Mesendoderm (in vitro differentiated cells): ENCODE results near the gene TNKS1BP1. TPM values are rescaled to one million over a fixed set of nuclear protein-coding genes. Genes with fewer than 3 reads are reported as not detected.
A peak's percentile ranks its signal among the peaks of the same experiment; 100 is the strongest.

Source experiments
- DNase-seq: peaks from one replicate; pipeline ENCODE4 v3.0.0; 2013
- H2AK5ac ChIP-seq: 2 replicates; pipeline ENCODE4 v1.6.1; 2013; ENCODE audit warnings: low read length, inconsistent platforms
- H2BK120ac ChIP-seq: 2 replicates; pipeline ENCODE4 v1.6.1; 2013; ENCODE audit warnings: low read depth, mild to moderate bottlenecking, low read length, moderate library complexity, mixed read lengths
- H2BK15ac ChIP-seq: replicated peaks from 2 replicates; pipeline ENCODE4 v1.6.1; 2013; ENCODE audit warnings: low read depth, mild to moderate bottlenecking, moderate library complexity
- H2BK5ac ChIP-seq: 2 replicates; pipeline ENCODE4 v1.6.1; 2013; ENCODE audit warnings: low read length, inconsistent platforms
- H3K18ac ChIP-seq: 2 replicates; pipeline ENCODE4 v1.6.1; 2013; ENCODE audit warnings: mild to moderate bottlenecking, low read length, mixed read lengths
- H3K23ac ChIP-seq: one replicate; pipeline ENCODE4 v1.6.1; 2013; ENCODE audit warnings: low read length
- H3K27ac ChIP-seq: 2 replicates; pipeline ENCODE4 v1.5.1; 2013; ENCODE audit warnings: low read depth, mild to moderate bottlenecking, inconsistent platforms, low read length, moderate library complexity
- H3K27me3 ChIP-seq: 2 replicates; pipeline ENCODE4 v1.6.1; 2013; ENCODE audit warnings: low read length, control low read depth, mild to moderate bottlenecking, inconsistent platforms; ENCODE audit not compliant: insufficient read depth, poor library complexity
- H3K36me3 ChIP-seq: 2 replicates; pipeline ENCODE4 v1.6.1; 2013; ENCODE audit warnings: low read length, inconsistent platforms; ENCODE audit not compliant: control insufficient read depth, insufficient read depth
- H3K4ac ChIP-seq: one replicate; pipeline ENCODE4 v1.6.1; 2013; ENCODE audit warnings: low read depth, mild to moderate bottlenecking, low read length, moderate library complexity
- H3K4me1 ChIP-seq: 2 replicates; pipeline ENCODE4 v1.6.1; 2013; ENCODE audit warnings: low read depth, low read length, inconsistent platforms; ENCODE audit not compliant: control insufficient read depth
- H3K4me2 ChIP-seq: 2 replicates; pipeline ENCODE4 v1.6.1; 2013; ENCODE audit warnings: low read length
- H3K4me3 ChIP-seq: 2 replicates; pipeline ENCODE4 v1.5.1; 2013; ENCODE audit warnings: mild to moderate bottlenecking, low read length
- H3K56ac ChIP-seq: one replicate; pipeline ENCODE4 v1.6.1; 2013; ENCODE audit warnings: low read length
- H3K79me1 ChIP-seq: 2 replicates; pipeline ENCODE4 v1.6.1; 2013; ENCODE audit warnings: low read length, inconsistent platforms
- H3K79me2 ChIP-seq: 2 replicates; pipeline ENCODE4 v1.6.1; 2013; ENCODE audit warnings: mild to moderate bottlenecking, low read length; ENCODE audit not compliant: control insufficient read depth, insufficient read depth
- H3K9ac ChIP-seq: 2 replicates; pipeline ENCODE4 v1.6.1; 2013; ENCODE audit warnings: low read length, inconsistent platforms
- H4K5ac ChIP-seq: one replicate; pipeline ENCODE4 v1.6.1; 2013; ENCODE audit warnings: low read length
- H4K8ac ChIP-seq: one replicate; pipeline ENCODE4 v1.6.1; 2013; ENCODE audit warnings: low read depth, mild to moderate bottlenecking, control low read depth, low read length, moderate library complexity
- WGBS: extraction: QIAGEN DNeasy Blood & Tissue Kit; methylation state at CpG from one replicate; pipeline ENCODE4 v1.1.7; 2013; ENCODE audit warnings: low lambda C conversion rate, missing lambda C conversion rate; ENCODE audit not compliant: insufficient coverage; ENCODE audit errors: extremely low coverage; 5-methylcytosine and 5-hydroxymethylcytosine counted together
- polyA plus RNA-seq, 2 experiments: library from polyadenylated mRNA; stranded (reverse); fragments of 200-250 nt; gene quantifications; one replicate each; pipeline ENCODE4 v1.2.3, GENCODE V29; 2013

TNKS1BP1 gene
- 114 TPM for polyA plus RNA-seq (2013, experiment 1 of 2)
- polyA plus RNA-seq (2013, experiment 2 of 2) = 106 TPM

- Histone ChIP-seq H4K8ac (no peak within 1 kb of the TSS), H3K4me2 (peak within 1 kb of the TSS; percentile 97), H2AK5ac (peak within 1 kb of the TSS; percentile 92), H3K18ac (peak within 1 kb of the TSS; percentile 96), H3K56ac (peak within 1 kb of the TSS; percentile 97), H3K27ac (peak within 1 kb of the TSS; percentile 97), H4K5ac (no peak within 1 kb of the TSS), H3K79me2 (peaks cover 37% of the 10 kb centered on the region), H3K23ac (peak within 1 kb of the TSS; percentile 80), H2BK5ac (peak within 1 kb of the TSS; percentile 88), H3K9ac (peak within 1 kb of the TSS; percentile 99), H3K79me1 (peaks cover 20% of the 10 kb centered on the region), H3K4me3 (peak within 1 kb of the TSS; percentile 91), H3K4ac (peak within 1 kb of the TSS; percentile 99), H3K36me3 (peaks cover 18% of the 10 kb centered on the region), H3K27me3 (no peaks in the 10 kb centered on the region), H2BK15ac (no peak within 1 kb of the TSS), H2BK120ac (peak within 1 kb of the TSS; percentile 30), H3K4me1 (peaks cover 13% of the 10 kb centered on the region)
- WGBS = no CpG with 5 or more reads among the region's 61 CpGs
- DNase-seq = peak; percentile 99
Measured at GRCh38 chr11:57324886-57325734, at the start of gene TNKS1BP1. TSS of gene TNKS1BP1 (minus strand) at chr11:57324952. CDS start at chr11:57321885, 3,067 bp downstream.

- H3K27me3 ChIP-seq = no peaks in the 10 kb centered on the region
- H3K27ac ChIP-seq = no peak overlapping the region
- DNase-seq = peak; percentile 10
- no peak overlapping the region for H2BK120ac ChIP-seq
- H2BK5ac ChIP-seq = no peak overlapping the region
- no peak overlapping the region for H3K4me2 ChIP-seq
- no peaks in the 10 kb centered on the region for H3K79me1 ChIP-seq
- H3K4me1 ChIP-seq = no peaks in the 10 kb centered on the region
- no peak overlapping the region for H3K23ac ChIP-seq
- no peak overlapping the region for H3K4ac ChIP-seq
- no peak overlapping the region for H4K8ac ChIP-seq
- H3K9ac ChIP-seq = no peak overlapping the region
- no peak overlapping the region for H3K56ac ChIP-seq
- H3K18ac ChIP-seq = no peak overlapping the region
- H3K36me3 ChIP-seq = no peaks in the 10 kb centered on the region
- H2BK15ac ChIP-seq = no peak overlapping the region
- no CpG with 5 or more reads among the region's 3 CpGs for WGBS
- no peak overlapping the region for H3K4me3 ChIP-seq
- H3K79me2 ChIP-seq = no peaks in the 10 kb centered on the region
- no peak overlapping the region for H2AK5ac ChIP-seq
- H4K5ac ChIP-seq = no peak overlapping the region
Measured at GRCh38 chr11:57373146-57373545, 48.4 kb upstream of the TNKS1BP1 start.

- H3K23ac ChIP-seq = no peak overlapping the region
- H2BK5ac ChIP-seq = no peak overlapping the region
- H2BK15ac ChIP-seq = no peak overlapping the region
- no peak for DNase-seq
- no peak overlapping the region for H2AK5ac ChIP-seq
- H3K36me3 ChIP-seq = no peaks in the 10 kb centered on the region
- no peak overlapping the region for H4K5ac ChIP-seq
- H3K4me3 ChIP-seq = no peak overlapping the region
- H3K4me2 ChIP-seq = no peak overlapping the region
- H3K56ac ChIP-seq = no peak overlapping the region
- H3K79me1 ChIP-seq = no peaks in the 10 kb centered on the region
- no peak overlapping the region for H3K9ac ChIP-seq
- no peaks in the 10 kb centered on the region for H3K27me3 ChIP-seq
- H2BK120ac ChIP-seq = no peak overlapping the region
- no peak overlapping the region for H4K8ac ChIP-seq
- no peaks in the 10 kb centered on the region for H3K79me2 ChIP-seq
- no peaks in the 10 kb centered on the region for H3K4me1 ChIP-seq
- H3K4ac ChIP-seq = no peak overlapping the region
- H3K27ac ChIP-seq = no peak overlapping the region
- no peak overlapping the region for H3K18ac ChIP-seq
Measured at GRCh38 chr11:57370941-57371340, 46.2 kb upstream of the TNKS1BP1 start.

- Histone ChIP-seq H3K36me3 (no peaks in the 10 kb centered on the region), H3K27me3 (no peaks in the 10 kb centered on the region), H2BK120ac (no peak overlapping the region), H2BK5ac (no peak overlapping the region), H3K79me1 (no peaks in the 10 kb centered on the region), H3K4ac (no peak overlapping the region), H4K5ac (no peak overlapping the region), H3K4me2 (no peak overlapping the region), H3K79me2 (no peaks in the 10 kb centered on the region), H3K56ac (no peak overlapping the region), H4K8ac (no peak overlapping the region), H3K4me3 (no peak overlapping the region), H3K18ac (no peak overlapping the region), H3K9ac (no peak overlapping the region), H2AK5ac (no peak overlapping the region), H3K4me1 (no peaks in the 10 kb centered on the region), H3K27ac (no peak overlapping the region), H2BK15ac (no peak overlapping the region), H3K23ac (no peak overlapping the region)
- DNase-seq = peak; percentile 55
- WGBS = no CpG with 5 or more reads among the region's 7 CpGs
Measured at GRCh38 chr11:57370251-57370650, 45.5 kb upstream of the TNKS1BP1 start.

GRCh38 chr11:57368845-57369232, 44.1 kb upstream of the TNKS1BP1 start:
- H4K8ac ChIP-seq = no peak overlapping the region
- H3K79me1 ChIP-seq = no peaks in the 10 kb centered on the region
- no peak overlapping the region for H2AK5ac ChIP-seq
- H3K36me3 ChIP-seq = no peaks in the 10 kb centered on the region
- H3K4me1 ChIP-seq = peaks cover 2% of the 10 kb centered on the region
- no peak for DNase-seq
- no peaks in the 10 kb centered on the region for H3K79me2 ChIP-seq
- no peak overlapping the region for H3K23ac ChIP-seq
- no peaks in the 10 kb centered on the region for H3K27me3 ChIP-seq
- no peak overlapping the region for H3K9ac ChIP-seq
- H3K18ac ChIP-seq = no peak overlapping the region
- no peak overlapping the region for H3K4me3 ChIP-seq
- no CpG with 5 or more reads among the region's 5 CpGs for WGBS
- H3K56ac ChIP-seq = no peak overlapping the region
- H3K4ac ChIP-seq = no peak overlapping the region
- no peak overlapping the region for H4K5ac ChIP-seq
- no peak overlapping the region for H2BK5ac ChIP-seq
- no peak overlapping the region for H2BK15ac ChIP-seq
- H3K4me2 ChIP-seq = no peak overlapping the region
- H2BK120ac ChIP-seq = no peak overlapping the region
- no peak overlapping the region for H3K27ac ChIP-seq
